Stimulated activated naive CD4-positive, alpha-beta T cell (primary cell): ENCODE measurements around the gene ITIH2.
"Not testable (repeated sequence)": the region's sequence is repeated elsewhere in the genome, so short reads cannot be mapped to it uniquely, and the experiment has no call there.

Experiments used
- DNase-seq, 6 experiments: peaks; one replicate each; lab custom pipeline; 2025; lab: John Stamatoyannopoulos, UW

Gene ITIH2

DNA sequence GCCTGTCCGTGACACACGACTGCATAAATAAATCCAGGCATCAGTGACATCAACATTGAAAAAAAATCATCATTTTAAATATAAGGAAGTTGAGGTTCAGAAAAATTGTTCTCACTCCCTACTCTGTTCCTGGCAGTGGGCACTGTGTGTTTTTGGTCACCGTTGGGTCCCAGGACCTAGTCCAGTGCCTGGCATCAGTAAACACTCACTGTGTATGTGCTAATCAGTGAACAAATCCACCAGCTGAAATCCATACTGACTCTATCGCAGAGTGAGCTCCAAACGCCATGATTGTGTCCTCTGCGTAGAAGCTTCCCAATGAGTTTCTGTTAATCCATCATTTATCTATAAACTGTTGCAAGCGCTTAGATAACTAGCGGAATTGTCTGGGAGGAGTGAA is 41.2 kb downstream of the ITIH2 start:
- no peak for DNase-seq

DNA sequence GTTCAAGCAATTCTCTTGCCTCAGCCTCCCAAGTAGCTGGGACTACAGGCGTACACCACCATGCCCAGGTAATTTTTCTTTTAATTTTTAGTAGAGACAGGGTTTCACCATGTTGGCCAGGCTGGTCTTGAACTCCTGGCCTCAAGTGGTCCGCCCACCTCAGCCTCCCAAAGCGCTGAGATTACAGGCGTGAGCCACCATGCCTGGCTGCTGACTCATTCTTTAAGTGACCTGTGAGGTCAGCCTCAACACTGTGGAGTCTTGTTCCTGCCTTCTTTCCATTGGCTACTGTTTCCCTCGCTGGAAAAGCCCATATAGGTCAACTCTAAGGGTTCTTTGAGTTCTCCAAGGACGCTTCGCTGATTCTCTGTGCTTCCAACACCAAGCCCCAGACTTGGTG is 45.5 kb downstream of the ITIH2 start:
- not testable (repeated sequence) for DNase-seq

DNA sequence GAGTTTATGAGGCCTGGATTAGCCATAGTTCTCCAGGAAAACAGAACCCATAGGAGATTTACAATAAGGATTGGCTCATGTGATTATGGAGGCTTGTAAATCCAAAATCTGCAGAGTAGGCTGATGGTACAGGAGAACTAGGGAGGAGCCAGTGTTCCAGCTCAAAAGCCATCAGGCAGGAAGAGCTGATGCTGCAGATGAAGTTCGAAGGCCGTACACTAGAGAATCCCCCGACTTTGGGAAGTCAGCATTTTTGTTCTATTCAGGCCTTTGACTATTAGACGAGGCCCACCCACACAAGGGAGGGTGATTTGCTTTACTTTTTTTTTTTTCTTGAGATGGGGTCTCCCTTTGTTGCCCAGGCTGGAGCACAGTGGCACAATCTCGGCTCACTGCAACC is 47.1 kb downstream of the ITIH2 start:
- no peak for DNase-seq

DNA sequence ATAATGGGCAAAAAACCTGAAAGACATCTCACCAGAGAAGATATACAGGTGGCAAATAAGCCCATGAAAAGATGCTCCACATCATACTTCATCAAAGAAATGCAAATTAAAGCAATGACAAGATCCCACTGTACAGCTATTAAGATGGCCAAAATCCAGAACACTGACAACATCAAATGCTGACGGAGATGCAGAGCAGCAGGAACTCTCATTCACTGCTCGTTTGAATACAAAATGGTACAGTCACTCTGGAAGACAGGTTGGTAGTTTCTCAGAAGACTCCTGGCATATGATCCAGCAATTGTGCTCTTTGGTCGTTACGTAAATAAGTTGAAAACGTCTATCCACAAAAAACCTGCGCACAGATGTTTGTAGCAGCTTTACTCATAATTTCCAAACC is 49.1 kb downstream of the ITIH2 start:
- DNase-seq: no peak

DNA sequence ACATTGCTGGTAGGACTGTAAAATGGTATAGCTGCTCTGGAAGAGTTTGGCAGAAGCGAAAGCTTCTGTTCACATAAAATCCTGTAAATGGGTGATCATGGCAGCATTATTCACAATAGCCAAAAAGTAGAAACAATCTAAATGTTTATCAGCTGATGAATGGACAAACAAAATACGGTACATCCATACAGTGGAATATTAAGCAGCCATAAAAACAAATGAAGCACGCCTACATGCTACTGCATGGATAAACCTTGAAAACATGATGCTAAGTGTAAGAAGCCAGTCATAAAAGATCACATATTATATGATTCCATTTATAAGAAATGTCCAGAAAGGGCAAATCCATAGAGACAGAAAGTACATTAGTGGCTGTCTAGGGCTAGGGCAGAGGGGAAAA is 52.0 kb downstream of the ITIH2 start:
- DNase-seq: no peak

DNA sequence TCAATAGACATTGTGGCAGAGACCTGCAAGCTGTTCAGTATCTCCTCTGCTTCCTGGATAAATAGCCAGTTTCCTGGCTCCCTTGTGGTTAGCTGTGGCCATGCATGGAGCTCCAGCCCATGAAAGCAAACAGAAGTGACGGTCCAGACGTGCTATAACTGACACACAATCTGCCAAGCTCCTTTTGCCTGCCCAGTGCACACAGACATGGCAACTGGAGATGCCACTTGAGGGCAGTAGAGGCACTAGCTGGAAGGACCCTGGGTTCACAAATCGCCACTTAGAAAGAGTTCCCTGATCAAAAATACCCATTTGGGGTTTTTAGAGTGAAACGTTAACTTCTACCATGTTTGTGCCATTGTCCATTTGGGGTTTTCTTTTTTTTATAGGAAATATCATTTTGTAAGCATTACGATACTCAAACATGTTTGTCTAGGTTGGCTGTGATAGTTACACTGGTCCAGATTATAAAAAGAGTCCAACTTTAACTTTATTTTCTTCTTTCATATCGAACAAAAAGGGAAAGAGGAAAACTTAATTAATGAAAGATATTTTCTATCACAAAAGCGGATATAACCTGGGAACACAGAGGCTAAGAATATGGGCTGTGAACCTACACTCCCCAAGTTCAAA is 53.4 kb downstream of the ITIH2 start:
- DNase-seq: peak in 2 of 6 experiments; percentile 3 to 12

DNA sequence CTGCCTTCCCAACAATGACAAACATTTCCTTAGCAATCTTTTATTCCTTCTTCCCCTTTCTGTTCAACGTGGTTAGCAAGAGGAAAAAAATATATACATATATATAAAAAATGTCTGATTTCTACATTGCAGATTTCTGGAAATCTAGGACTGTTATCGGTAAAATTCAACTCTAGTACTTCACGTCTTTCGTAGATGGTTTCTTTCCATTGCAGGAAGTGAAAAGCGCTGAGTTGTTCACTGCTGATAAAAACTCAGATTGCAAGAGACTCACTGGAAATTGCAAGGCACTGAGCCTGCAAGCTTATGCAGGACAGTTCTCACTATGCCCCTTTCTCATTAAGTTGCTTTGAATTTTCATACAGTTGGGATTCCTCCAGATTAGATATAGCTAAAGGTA is 60.8 kb downstream of the ITIH2 start:
- DNase-seq: no peak

DNA sequence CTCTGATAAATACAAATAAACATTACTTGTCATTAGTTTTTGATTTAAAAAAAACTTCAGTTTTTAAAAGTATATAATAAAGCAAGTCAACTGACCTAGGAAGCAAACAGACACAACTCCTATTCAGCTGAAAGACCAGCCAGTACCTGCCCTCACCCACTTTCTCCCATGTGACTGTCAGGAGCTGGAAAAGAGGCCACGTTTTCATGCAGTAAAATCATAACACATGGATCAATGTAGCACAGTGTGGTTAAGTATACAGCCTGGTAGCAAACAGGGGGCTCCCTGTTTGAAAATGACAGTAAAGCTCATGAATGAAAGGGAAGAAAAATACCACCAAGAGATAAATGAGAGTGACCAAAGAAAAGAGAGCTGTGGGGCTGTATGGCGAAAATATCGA is 63.1 kb downstream of the ITIH2 start:
- no peak for DNase-seq

DNA sequence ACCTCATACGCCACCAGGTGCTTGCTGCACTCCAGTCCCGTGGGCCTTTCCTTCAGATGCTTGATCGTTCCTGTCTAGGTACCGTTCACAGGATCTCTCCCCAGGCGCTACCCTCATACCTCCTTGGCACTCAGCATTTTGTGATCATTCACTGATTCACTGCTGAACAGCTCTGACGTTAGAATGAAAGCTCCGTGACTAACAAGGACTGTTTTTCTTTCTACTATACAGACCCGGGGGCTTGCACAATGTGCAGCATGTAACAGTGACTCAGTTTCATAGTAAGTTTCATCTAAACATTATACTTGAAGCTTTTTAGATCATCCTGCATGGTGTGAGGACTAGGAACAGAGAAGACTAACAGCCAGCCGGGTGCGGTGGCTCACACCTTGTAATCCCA is 64.1 kb downstream of the ITIH2 start:
- no peak for DNase-seq

DNA sequence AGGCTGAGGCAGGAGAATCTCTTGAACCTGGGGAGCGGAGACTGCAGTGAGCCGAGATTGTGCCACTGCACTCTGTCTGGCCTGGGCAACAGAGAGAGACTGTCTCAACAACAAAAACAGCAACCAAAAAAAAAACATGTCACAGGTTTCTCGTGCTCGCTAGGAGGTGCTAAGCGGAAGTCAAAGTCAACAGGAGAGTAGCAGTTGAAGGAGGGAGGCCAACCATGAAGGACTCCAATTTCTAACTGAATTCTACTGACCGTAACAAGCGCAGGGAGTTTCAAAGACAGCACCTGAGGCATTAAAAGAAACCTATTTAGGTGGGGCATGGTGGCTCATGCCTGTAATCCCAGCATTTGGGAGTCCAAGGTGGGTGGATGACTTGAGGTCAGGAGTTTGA is 65.3 kb downstream of the ITIH2 start:
- DNase-seq: no peak

DNA sequence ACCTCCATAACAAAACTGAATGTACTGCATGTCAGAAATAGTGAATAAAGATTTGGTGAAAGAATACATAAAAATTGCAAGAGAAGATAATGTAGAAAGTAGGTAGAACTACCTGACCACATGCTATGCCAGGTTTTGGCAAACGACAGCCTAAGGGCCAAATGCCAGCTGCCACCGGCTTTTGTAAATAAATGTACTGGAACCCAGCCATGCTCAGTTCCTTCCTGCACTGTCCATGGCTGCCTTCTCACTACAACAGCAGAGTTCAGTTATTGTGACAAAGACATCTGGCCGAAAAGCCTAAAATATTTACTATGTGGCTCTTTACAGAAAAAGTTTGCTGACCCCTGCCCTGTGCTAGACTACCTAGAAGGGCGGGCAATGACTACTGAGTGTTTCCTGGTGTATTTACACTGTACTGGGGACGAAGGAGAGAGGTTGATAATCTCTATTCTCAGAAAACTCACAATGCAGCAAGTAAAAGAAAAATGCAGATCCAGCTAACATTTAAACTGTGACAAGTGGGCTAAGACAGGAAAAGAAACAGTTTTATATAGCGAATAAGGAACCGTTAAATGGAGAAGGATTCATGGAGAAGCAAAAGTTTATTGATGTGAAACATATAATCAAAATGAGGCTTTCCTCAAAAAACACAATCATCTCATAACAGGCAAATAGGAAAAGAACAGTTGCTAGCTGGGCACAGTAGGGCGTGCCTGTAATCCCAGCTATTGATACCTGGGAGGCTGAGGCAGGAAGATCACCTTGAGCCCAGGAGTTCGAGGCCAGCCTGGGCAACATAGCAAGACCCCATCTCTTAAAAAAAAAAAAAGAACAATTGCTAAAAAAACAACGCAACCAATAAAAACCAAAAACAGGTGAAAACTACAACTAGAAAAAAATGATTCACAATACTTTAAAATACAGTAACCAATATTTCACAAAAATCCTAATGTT is 71.0 kb downstream of the ITIH2 start:
- no peak for DNase-seq

DNA sequence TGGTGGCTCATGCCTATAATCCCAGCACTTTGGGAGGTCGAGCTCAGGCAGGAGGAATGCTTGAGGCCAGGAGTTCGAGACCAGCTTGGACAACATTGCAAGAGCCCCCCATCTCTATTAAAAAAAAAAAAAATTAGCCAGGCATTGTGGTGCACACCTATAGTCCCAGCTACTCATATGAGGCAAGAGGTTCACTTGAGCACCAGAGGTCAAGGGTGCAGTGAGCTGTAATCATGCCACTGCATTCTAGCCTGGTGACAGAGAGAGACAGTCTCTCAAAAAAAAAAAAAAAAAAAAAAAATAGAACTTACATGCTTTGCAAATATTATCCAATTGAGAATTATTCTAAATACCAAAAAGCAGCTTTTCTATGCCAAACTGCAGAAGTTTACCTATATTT is 73.7 kb downstream of the ITIH2 start:
- DNase-seq: no peak

DNA sequence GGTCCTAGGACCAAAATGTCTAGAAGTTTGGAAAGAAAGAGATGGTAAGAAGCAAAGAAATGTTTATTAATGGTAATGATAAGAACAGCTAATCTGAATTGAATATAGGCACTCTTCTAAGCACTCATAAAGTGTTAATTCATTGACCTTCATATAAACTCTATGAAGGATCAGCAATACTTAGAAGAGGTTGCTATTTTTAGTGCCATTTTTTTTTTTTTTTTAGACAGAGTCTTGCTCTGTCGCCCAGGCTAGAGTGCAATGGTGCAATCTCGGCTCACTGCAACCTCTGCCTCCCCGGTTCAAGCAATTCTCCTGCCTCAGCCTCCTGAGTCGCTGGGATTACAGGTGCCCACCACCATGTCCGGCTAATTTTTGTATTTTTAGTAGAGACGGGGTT is 79.1 kb downstream of the ITIH2 start:
- not testable (repeated sequence) for DNase-seq

DNA sequence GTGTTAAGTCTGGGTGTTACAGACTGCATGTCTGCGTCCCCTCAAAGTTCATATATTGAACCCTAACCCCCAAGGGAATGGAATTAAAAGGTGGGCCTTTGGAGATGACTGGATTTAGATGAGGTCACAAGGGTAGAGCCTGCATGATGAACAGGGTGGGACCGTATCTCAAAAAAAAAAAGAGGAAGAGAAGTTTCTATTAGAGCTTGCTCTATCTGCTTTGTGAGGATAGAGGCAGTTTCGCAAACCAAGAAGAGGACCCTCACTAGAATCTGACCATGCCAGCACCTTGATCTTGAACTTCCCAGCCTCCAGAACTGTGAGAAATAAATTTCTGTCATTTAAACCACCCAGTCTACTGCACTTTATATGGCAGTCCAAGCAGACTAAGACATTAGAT is 83.3 kb downstream of the ITIH2 start:
- DNase-seq: no peak

DNA sequence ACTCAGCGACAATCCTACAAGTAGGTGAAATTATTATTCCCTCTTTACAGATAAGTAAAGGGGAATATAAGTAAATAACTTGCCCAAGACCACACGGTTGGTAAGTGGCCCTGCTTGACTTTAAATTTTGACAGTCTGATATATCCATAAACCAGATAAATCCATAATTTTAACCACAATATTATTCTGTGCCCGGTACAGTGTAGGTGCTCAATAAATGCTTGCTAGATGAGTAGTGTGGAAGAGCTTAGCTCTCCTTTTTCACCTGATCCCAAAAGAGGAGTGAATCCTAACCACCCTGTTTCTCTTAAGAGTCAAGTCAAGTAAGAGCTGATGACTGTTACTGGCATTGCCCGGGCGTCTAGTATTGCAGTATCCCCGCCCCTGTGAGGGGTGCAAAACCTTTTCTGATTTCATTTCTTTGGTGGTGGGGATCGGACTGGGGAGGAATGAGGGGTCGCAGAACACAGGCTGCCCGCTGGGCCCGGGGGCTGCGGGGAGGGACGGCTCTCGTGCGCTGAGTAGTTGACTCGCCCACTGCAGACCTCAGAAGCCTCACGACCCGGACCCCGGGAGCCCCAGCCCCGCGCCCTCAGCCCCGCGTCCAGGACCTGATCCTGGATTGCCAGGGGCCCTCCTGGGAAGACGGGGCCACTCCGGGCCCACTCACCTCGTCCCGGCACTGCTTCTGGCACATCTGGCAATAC is 84.2 kb downstream of the ITIH2 start:
- peak in 1 of 6 experiments; percentile 33 for DNase-seq

DNA sequence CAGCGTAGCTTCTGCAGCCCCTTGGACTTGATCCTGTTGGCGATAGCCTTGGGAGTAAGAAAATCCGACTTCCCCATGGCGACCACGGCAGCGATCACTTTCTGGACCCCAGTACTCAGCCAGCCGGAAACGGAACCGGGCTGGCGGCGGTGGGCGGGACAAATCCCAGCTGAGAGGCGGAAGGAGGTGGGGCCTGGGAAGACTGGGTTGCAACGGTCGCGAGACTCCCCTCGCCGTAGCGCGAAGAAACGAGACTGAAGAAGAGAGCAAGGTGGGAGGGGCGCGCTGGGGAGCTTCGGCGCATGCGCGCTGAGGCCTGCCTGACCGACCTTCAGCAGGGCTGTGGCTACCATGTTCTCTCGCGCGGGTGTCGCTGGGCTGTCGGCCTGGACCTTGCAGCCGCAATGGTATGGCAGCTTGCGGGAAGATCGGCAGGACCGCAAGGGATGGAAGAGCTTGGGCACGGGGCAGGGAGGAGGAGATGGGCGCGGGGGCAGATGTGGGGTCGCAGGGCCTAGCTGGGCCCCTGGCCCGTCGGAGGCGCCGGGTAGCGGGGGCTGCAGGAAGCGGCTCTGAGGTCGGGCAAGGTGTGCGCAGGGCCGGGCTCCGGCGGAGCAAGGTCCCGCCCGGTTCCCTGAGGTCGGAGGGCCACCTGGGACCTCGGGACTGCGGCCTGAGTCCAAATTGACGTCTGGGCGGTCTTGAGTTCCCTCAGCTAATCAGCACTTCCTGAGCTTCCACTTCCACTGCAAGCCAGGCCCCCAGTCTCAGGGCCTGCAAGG is 84.9 kb downstream of the ITIH2 start, which contains the start of the genes ATP5F1C and KIN:
Gene ATP5F1C, plus strand, starts transcription at position 321 of the 782 bp plus-strand sequence. Its CDS starts 31 bp downstream, at position 352.
Gene KIN, minus strand, starts transcription at position 137 of the 782 bp plus-strand sequence. Its CDS starts 60 bp downstream, at position 77.
- peak; percentile 94 to 97 (median 96) for DNase-seq

DNA sequence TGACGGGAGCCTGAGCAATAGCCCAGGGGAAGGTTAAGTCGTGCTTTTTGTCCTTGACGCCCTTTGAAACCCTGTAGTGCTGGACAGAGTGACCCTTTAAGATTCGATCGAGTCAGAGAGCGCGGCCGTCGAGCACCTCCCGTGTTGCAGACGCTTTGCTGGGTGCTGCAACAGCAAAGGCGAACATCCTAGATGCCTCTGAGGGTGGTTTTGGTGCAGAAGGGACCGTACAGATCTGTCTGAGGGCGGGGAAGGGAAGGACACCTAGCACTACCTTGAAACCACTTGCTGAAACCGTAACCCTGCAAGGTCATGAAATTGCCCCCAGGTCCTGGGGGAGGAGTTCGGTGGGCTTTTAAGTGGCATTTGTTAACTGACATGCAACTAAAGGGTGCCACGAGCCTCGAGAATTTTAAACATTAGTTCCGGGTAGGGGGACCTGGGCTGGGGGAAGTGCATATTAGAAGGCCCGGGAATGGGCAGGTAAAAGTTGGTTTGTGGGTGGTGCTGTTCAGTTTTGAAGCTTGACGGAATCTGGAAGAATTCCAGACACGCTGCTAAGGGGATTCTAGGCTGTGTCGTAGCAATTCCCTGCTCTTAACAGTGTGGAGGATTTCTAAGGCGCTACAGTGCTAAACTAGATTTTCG is 85.6 kb downstream of the ITIH2 start:
- no peak for DNase-seq

DNA sequence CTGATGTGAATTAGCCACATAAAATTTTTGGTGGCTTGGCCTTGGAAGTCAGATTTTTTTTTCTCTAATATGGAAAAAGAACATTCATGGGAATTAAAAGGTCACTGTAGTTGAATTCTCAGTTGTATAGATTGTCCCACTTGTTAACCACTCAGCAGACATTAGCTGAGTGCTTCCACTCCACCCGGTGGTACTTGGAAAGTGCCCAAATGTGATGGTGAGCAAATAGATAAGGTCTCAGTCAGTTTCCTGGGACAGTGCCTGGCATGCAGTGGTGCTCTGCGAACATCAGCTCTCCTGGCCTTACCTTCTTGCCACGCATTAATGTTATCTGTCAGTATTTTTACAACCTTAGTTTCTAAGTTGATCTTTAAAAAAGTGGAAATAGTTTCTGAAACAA is 86.3 kb downstream of the ITIH2 start:
- DNase-seq: no peak

DNA sequence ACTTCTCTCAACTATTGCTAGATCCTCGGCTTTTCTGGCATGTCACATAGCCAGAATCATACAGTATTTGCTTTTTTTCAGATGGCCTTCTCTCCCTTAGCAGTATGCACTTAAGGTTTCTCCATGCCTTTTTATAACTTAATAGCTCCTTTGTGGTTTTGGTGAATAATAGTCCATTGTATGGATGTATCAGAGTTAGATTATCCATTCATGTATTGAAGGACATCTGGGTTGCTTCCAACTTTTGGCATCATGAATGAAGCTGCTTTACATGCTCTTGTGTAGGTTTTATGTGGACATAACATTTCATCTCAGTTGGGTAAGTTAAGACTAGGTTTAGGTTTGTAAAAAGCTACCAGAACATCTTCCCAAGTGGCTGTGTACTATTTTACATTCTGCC is 89.4 kb downstream of the ITIH2 start:
- no peak for DNase-seq

DNA sequence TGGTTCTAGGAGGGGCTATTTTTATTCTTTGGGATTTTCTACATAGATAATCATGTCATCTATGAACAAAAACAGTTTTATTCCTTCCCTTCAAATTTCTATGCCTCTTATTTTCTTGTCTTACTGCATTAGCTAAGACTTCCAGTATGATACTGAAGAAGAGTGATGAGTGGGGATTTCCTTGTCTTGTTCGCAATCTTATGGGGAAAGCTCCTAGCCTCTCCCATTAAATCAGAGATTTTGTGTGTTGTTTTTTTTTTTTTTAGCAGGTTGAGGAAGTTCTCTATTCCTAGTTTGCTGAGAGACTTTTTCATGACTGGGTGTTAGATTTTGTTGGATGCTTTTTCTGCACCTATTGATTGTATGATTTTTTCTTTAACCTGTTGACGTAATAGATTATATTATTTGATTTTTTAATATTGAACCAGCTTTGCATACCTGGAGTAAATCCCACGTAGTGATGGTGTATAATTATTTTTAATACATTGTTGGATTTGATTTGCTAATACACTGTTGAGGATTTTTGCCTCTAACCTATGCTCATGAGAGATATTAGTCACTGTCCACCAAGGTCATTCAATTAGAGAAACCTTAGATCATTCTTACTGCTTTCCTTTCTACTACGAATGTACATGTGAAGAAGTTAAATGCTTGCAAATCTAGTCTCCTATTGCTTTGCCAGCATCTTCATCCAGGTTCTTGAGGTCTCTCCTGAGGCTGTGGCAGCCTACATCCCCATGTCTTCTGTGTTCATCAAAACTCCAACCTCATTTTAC is 91.3 kb downstream of the ITIH2 start:
- DNase-seq: no peak
